Measurements from ENCODE around the gene A2ML1.

- TF ChIP-seq POLR2A (IDR thresholded peaks at IDR 0.05) (no peak), CTCF (IDR thresholded peaks at IDR 0.05) (no peak), POLR2AphosphoS5 (IDR thresholded peaks at IDR 0.05; ENCODE audit: insufficient read depth in 1 of 2, low read depth in 1 of 2) (no peak)
These were observed 94.6 kb downstream of the A2ML1 start for GRCh38 chr12:8917031-8917430.
